OCI-LY3 (cell line): ENCODE measurements around the gene UBAP2.

ENCODE experiments used
- H2AFZ ChIP-seq: fragments of 200-600, 300-600 bp; shearing (Covaris generic); 2 replicates; pipeline ENCODE4 v1.6.0; 2014; ENCODE audit warnings: antibody characterized with exemption, low read depth, low read length
- H3K27ac ChIP-seq: fragments of 200-600, 300-600 bp; sonication (generic); 2 replicates; pipeline ENCODE4 v1.5.1; 2014; ENCODE audit warnings: mild to moderate bottlenecking, low read length, moderate library complexity, mixed read lengths
- H3K27me3 ChIP-seq: fragments of 200-600, 300-600 bp; sonication (generic); 2 replicates; pipeline ENCODE4 v1.6.1; 2014; ENCODE audit warnings: low read depth, low read length, mixed read lengths
- H3K36me3 ChIP-seq: fragments of 200-600, 300-600 bp; sonication (generic); replicated peaks from 2 replicates; pipeline ENCODE3; 2014; ENCODE audit warnings: low read depth, low read length, mixed read lengths
- H3K4me1 ChIP-seq: fragments of 300-600, 200-600 bp; sonication (generic); 2 replicates; pipeline ENCODE4 v1.6.1; 2014; ENCODE audit warnings: low read length, mixed read lengths
- H3K4me2 ChIP-seq: fragments of 200-600, 300-600 bp; sonication (generic); 2 replicates; pipeline ENCODE4 v1.6.1; 2014; ENCODE audit warnings: low read length, mixed read lengths
- H3K4me3 ChIP-seq: fragments of 300-600, 200-600 bp; sonication (generic); 2 replicates; pipeline ENCODE4 v1.5.1; 2014; ENCODE audit warnings: antibody characterized with exemption, mild to moderate bottlenecking, low read length, moderate library complexity
- H3K79me2 ChIP-seq: fragments of 300-600, 200-600 bp; shearing (Covaris generic); 2 replicates; pipeline ENCODE4 v1.6.1; 2014; ENCODE audit warnings: mild to moderate bottlenecking, low read length, mixed read lengths
- H3K9ac ChIP-seq: fragments of 300-600, 200-600 bp; shearing (Covaris generic); 2 replicates; pipeline ENCODE4 v1.6.0; 2014; ENCODE audit warnings: mild to moderate bottlenecking, low read length, moderate library complexity
- H3K9me3 ChIP-seq: fragments of 200-600, 300-600 bp; shearing (Covaris generic); 2 replicates; pipeline ENCODE4 v1.6.1; 2014; ENCODE audit warnings: low read length, mixed read lengths; ENCODE audit not compliant: insufficient read depth
- H4K20me1 ChIP-seq: fragments of 200-600, 300-600 bp; sonication (generic); 2 replicates; pipeline ENCODE4 v1.6.1; 2016; ENCODE audit warnings: low read length, mixed read lengths; ENCODE audit not compliant: insufficient read depth
- EZH2phosphoT487 ChIP-seq: fragments of 200-600 bp; shearing (Covaris generic); IDR thresholded peaks from 2 replicates; pipeline ENCODE4 v1.6.1; 2018; ENCODE audit warnings: antibody characterized with exemption, mixed run types, low read depth
- TF ChIP-seq, protein P1 (sequence below): fragments of 200-600, 300-600 bp; sonication (generic); IDR thresholded peaks from 2 replicates; pipeline ENCODE4 v1.5.1; 2014; ENCODE audit warnings: antibody characterized with exemption, low read length, low read depth

UBAP2 gene

DNA sequence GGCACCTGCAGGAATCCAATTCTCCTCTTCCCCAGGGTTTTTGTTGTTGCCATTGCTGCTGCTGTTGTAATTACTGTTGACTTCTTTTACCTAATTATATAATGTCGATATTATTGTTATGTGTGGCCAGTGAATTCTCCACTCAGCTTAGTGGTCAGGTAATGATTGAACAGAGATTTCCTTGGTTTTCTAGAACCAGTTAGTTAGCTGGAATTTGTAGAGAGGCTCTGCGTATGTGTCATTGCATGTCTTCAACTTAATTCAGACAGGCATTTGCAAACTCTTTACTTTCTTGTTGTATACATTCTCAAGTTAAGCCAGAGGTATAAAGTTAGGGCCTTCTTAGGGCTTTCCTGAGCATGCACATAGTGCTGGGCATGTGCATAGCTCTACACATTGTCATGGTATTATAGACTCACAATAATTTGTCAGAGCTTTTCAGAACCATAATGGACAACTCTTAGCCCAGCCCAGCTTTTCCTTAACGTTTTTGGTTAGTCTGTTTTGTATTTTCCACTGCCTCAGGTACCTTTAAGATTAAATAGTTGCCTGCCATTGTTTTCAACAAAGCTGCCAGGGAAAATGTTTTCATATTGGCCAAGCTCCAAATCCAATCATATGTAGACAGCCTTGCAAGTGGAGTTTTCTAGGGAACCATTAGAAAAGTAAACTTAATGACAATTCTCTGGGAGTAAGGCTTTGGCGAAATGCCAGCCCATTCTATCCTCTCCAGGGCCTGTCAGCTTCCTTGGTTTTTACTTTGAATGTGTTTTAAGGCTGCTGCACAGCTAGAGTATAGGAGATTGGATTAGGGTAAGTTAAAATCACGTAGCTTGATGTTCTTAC lies 163.6 kb downstream of the UBAP2 start:
- H3K4me1 ChIP-seq: no peaks in the 10 kb centered on the region
- TF ChIP-seq, protein P1, sequence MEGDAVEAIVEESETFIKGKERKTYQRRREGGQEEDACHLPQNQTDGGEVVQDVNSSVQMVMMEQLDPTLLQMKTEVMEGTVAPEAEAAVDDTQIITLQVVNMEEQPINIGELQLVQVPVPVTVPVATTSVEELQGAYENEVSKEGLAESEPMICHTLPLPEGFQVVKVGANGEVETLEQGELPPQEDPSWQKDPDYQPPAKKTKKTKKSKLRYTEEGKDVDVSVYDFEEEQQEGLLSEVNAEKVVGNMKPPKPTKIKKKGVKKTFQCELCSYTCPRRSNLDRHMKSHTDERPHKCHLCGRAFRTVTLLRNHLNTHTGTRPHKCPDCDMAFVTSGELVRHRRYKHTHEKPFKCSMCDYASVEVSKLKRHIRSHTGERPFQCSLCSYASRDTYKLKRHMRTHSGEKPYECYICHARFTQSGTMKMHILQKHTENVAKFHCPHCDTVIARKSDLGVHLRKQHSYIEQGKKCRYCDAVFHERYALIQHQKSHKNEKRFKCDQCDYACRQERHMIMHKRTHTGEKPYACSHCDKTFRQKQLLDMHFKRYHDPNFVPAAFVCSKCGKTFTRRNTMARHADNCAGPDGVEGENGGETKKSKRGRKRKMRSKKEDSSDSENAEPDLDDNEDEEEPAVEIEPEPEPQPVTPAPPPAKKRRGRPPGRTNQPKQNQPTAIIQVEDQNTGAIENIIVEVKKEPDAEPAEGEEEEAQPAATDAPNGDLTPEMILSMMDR: no peak
- TF ChIP-seq EZH2phosphoT487: no peak
- no peak overlapping the region for H3K4me3 ChIP-seq
- H3K9ac ChIP-seq: no peak overlapping the region
- H3K4me2 ChIP-seq: no peak overlapping the region
- H3K36me3 ChIP-seq: peaks cover 17% of the 10 kb centered on the region
- H3K9me3 ChIP-seq: no peaks in the 10 kb centered on the region
- no peak overlapping the region for H3K27ac ChIP-seq
- no peaks in the 10 kb centered on the region for H3K27me3 ChIP-seq
- peaks cover 84% of the 10 kb centered on the region for H3K79me2 ChIP-seq
- H2AFZ ChIP-seq: no peak overlapping the region
- peaks cover 56% of the 10 kb centered on the region for H4K20me1 ChIP-seq

DNA sequence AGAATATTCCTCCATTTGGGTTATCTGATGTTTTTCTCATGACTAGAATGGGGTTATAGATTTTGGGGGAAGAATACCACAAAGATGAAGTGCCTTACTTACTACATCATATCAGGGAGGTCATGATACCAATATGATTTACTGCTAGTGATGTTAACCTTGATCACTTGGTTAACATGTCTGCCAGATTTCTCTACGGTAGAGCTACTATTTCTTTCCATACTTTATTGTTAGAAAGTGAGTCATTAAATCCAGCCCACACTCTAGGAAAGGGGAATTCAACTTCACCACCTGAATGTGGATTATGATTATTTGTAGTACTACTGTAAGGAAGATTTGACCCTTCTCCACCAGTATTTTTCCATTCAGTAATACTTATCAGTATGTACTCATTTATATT lies 167.1 kb downstream of the UBAP2 start:
- Histone ChIP-seq H3K79me2 (peaks cover 97% of the 10 kb centered on the region), H2AFZ (no peak overlapping the region), H3K36me3 (no peaks in the 10 kb centered on the region), H3K4me2 (no peak overlapping the region), H3K27ac (no peak overlapping the region), H4K20me1 (peaks cover 79% of the 10 kb centered on the region), H3K4me1 (no peaks in the 10 kb centered on the region), H3K4me3 (no peak overlapping the region), H3K9me3 (no peaks in the 10 kb centered on the region), H3K9ac (no peak overlapping the region), H3K27me3 (no peaks in the 10 kb centered on the region)
- TF ChIP-seq, protein P1: no peak
- no peak for TF ChIP-seq EZH2phosphoT487

DNA sequence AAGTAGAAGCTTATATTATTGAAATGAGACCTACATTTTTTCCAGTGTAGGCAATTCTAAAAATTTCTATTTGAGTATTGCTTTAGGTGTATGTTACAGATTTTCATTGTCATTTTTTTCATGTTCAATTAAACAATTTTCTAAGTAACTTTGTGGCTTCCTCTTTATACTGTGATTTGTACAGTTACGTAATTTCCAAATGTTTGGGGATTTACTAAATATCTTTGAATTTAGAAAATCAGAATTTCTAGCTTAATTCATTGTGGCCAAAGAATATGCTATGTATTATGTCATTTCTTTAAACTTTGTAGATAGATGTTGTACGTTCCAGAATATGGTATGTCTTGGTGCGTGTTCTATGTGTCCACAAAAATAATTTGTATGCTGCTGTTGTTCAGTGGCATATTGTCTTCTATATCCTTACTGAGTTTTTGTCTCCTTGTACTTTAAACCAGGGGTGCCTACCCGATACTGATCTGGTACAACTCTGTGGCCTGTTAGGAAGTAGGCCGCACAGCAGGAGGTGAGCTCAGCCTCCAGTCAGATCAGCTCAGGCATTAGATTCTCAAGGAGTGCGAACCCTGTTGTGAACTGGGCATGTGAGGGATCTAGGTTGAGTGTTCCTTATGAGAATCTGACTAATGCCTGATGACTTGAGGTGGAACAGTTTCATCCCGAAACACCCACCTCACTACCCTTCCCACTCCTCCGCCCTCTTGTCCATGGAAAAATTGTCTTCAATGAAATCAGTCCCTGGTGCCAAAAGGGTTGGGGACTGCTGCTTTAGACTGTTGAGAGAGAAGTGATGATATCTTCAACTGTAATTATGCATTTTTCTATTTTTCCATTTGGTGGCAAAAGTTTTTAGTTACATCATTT lies 168.2 kb downstream of the UBAP2 start:
- Histone ChIP-seq H3K79me2 (peaks cover 97% of the 10 kb centered on the region), H3K9ac (no peak overlapping the region), H3K27me3 (no peaks in the 10 kb centered on the region), H4K20me1 (peaks cover 82% of the 10 kb centered on the region), H3K9me3 (no peaks in the 10 kb centered on the region), H2AFZ (no peak overlapping the region), H3K27ac (no peak overlapping the region), H3K4me1 (0 out of 2 replicates have a peak, but pooled peaks cover under 1% of the 10 kb centered on the region), H3K4me2 (no peak overlapping the region), H3K36me3 (no peaks in the 10 kb centered on the region), H3K4me3 (no peak overlapping the region)
- no peak for TF ChIP-seq EZH2phosphoT487
- TF ChIP-seq, protein P1: no peak
